ENCODE results near the gene KLHL14. TPM values are rescaled to one million over a fixed set of nuclear protein-coding genes. Genes with fewer than 3 reads are reported as not detected.
"Not testable (repeated sequence)": the region's sequence is repeated elsewhere in the genome, so short reads cannot be mapped to it uniquely, and the experiment has no call there.

KLHL14 gene
- total RNA-seq, 2 experiments from 2014 or later, result not detected

DNA sequence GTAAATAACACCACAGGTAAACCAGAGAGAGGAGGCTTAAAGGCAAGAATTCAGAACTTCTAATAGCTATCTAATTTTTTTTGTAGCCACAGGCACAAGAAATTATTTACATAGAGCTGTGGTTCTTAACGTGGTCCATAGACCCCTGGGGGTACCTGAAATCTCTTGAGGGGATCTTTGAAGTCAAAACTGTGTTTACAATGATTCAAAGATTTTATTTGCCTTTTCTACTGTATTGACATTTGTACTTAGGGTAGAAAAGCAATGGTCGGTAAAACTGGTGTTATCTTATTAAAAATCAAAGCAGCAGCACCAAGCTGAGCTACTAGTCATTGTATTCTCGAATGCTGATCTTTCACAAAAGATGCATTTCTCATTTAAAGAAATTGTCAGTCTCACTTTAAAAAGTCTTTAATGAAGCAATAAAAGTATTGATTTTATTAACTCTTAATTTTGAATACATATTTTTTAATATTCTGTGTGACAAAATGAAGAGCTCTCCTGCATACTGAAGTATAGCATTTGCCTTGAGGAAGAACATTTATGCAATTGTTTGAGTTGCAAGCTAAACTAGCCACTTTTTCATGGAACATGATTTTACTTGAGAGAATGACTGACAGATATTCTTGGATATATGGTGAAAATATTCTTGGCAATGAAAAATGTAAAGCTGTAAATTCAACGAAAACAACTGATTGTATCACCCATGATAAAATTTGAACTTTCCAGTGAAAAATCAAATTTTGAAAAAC, 25.6 kb upstream of the KLHL14 start:
- CTCF ChIA-PET, result no interaction called here
- H3K4me1 Mint-ChIP-seq (ENCODE audit: low read depth), result no peaks in the 10 kb centered on the region
- POLR2A ChIA-PET, result no interaction called here
- no peak overlapping the region for H3K27ac Mint-ChIP-seq
- intact Hi-C loops (cut with micrococcal nuclease), result no loop called here
- no peak overlapping the region for H3K4me3 Mint-ChIP-seq
- TF ChIP-seq, protein P1, sequence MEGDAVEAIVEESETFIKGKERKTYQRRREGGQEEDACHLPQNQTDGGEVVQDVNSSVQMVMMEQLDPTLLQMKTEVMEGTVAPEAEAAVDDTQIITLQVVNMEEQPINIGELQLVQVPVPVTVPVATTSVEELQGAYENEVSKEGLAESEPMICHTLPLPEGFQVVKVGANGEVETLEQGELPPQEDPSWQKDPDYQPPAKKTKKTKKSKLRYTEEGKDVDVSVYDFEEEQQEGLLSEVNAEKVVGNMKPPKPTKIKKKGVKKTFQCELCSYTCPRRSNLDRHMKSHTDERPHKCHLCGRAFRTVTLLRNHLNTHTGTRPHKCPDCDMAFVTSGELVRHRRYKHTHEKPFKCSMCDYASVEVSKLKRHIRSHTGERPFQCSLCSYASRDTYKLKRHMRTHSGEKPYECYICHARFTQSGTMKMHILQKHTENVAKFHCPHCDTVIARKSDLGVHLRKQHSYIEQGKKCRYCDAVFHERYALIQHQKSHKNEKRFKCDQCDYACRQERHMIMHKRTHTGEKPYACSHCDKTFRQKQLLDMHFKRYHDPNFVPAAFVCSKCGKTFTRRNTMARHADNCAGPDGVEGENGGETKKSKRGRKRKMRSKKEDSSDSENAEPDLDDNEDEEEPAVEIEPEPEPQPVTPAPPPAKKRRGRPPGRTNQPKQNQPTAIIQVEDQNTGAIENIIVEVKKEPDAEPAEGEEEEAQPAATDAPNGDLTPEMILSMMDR (IDR thresholded peaks at IDR 0.05), result no peak
- H3K27me3 Mint-ChIP-seq, result no peaks in the 10 kb centered on the region
- H3K36me3 Mint-ChIP-seq (ENCODE audit: low read depth), result no peaks in the 10 kb centered on the region
- DNase-seq, result no peak
- no peak for ATAC-seq
- peaks cover 1% of the 10 kb centered on the region for H3K9me3 Mint-ChIP-seq

DNA sequence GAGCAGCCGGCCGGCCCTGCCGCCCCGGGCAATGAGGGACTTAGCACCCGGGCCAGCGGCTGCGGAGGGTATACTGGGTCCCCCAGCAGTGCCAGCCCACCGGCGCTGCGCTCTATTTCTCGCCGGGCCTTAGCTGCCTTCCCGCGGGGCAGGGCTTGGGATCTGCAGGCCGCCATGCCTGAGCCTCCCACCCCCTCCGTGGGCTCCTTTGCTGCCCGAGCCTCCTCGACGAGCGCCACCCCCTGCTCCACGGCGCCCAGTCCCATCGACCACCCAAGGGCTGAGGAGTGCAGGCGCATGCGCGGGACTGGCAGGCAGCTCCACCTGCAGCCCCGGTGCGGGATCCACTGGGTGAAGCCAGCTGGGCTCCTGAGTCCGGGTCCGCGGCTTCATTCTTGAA, 21.8 kb upstream of the KLHL14 start:
- H3K36me3 Mint-ChIP-seq (ENCODE audit: low read depth); DNase-seq; intact Hi-C loops (cut with micrococcal nuclease); POLR2A ChIA-PET; H3K27me3 Mint-ChIP-seq; H3K4me3 Mint-ChIP-seq; H3K9me3 Mint-ChIP-seq; ATAC-seq; H3K4me1 Mint-ChIP-seq (ENCODE audit: low read depth); CTCF ChIA-PET; H3K27ac Mint-ChIP-seq: not testable (repeated sequence)

GRCh38 chr18:32779010-32779409, 6.2 kb upstream of the KLHL14 start:
- no peak for ATAC-seq
- H3K36me3 Mint-ChIP-seq (ENCODE audit: low read depth), result no peaks in the 10 kb centered on the region
- TF ChIP-seq, protein P1 (IDR thresholded peaks at IDR 0.05), result no peak
- DNase-seq, result no peak
- peaks cover 10% of the 10 kb centered on the region for H3K27me3 Mint-ChIP-seq
- ChIA-PET POLR2A (no interaction called here), CTCF (no interaction called here)
- H3K4me3 Mint-ChIP-seq, result no peak overlapping the region
- no peaks in the 10 kb centered on the region for H3K4me1 Mint-ChIP-seq (ENCODE audit: low read depth)
- no peaks in the 10 kb centered on the region for H3K9me3 Mint-ChIP-seq
- no peak overlapping the region for H3K27ac Mint-ChIP-seq
- intact Hi-C loops (cut with micrococcal nuclease), result no loop called here

DNA sequence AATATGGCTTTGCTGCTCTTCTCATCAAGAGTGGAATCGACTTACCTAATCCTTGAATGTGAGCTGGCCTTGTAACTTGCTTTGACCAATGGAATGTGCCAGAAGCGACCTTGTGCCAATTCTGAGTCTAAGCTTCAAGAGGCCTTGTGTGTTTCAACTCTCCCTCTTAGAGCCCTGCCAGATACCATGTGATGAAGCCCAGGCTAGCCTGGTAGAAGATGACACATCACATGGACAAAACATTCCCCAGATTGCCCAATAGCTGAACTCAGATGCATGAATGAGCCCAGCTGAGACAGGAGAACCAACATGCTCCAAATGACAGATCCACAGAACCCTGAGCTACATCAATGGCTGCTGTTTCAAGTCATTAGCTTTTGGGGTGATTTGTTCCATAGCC, 4.2 kb upstream of the KLHL14 start:
- H3K36me3 Mint-ChIP-seq (ENCODE audit: low read depth), result no peaks in the 10 kb centered on the region
- H3K4me1 Mint-ChIP-seq (ENCODE audit: low read depth), result peaks cover 3% of the 10 kb centered on the region
- no peaks in the 10 kb centered on the region for H3K9me3 Mint-ChIP-seq
- DNase-seq, result no peak
- H3K4me3 Mint-ChIP-seq, result no peak overlapping the region
- POLR2A ChIA-PET, result no interaction called here
- peaks cover 23% of the 10 kb centered on the region for H3K27me3 Mint-ChIP-seq
- CTCF ChIA-PET, result interaction anchor here (1.8 kb wide), 1 partner anchor 62 kb away, joined by 3 read pairs; no protein-coding TSS in a partner anchor
- TF ChIP-seq, protein P1 (IDR thresholded peaks at IDR 0.05), result no peak
- no peak overlapping the region for H3K27ac Mint-ChIP-seq
- ATAC-seq, result no peak
- intact Hi-C loops (cut with micrococcal nuclease), result no loop called here

DNA sequence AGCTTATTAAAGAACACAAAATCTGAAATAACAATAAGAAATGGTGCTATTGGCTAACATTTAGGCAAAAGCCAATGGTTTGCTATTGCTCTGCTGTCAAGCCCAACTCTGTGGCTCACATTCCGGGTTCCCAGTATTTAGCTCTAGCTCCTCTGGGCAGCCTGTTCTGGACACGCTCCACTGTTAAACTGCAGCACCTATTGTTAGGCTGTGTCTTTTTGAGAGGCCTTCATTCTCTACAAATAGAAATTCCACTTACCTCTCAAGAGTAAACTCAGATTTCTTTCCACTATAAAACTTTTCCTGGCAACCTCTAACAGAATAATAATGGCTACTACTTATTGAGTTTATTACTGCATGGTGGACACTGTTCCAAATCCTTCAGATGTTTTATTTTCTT, 3.7 kb upstream of the KLHL14 start:
- TF ChIP-seq, protein P1 (IDR thresholded peaks at IDR 0.05), result no peak
- Mint-ChIP-seq H3K27me3 (peaks cover 23% of the 10 kb centered on the region), H3K4me1 (ENCODE audit: low read depth) (peaks cover 3% of the 10 kb centered on the region), H3K27ac (no peak overlapping the region), H3K36me3 (ENCODE audit: low read depth) (no peaks in the 10 kb centered on the region), H3K9me3 (no peaks in the 10 kb centered on the region), H3K4me3 (no peak overlapping the region)
- intact Hi-C loops (cut with micrococcal nuclease), result no loop called here
- DNase-seq (no peak), ATAC-seq (no peak)
- ChIA-PET POLR2A (no interaction called here), CTCF (no interaction called here)
